HG03439 (cell line): ENCODE measurements around the gene RASD1.
A peak's percentile ranks its signal among the peaks of the same experiment; 100 is the strongest.

Experiments used
- ATAC-seq: cut with Tn5 transposase; IDR thresholded peaks from one replicate; pipeline ENCODE4 v1.9.1; 2021; ENCODE audit warnings: mild to moderate bottlenecking, moderate library complexity; ENCODE audit not compliant: unreplicated experiment

The RASD1 gene

DNA sequence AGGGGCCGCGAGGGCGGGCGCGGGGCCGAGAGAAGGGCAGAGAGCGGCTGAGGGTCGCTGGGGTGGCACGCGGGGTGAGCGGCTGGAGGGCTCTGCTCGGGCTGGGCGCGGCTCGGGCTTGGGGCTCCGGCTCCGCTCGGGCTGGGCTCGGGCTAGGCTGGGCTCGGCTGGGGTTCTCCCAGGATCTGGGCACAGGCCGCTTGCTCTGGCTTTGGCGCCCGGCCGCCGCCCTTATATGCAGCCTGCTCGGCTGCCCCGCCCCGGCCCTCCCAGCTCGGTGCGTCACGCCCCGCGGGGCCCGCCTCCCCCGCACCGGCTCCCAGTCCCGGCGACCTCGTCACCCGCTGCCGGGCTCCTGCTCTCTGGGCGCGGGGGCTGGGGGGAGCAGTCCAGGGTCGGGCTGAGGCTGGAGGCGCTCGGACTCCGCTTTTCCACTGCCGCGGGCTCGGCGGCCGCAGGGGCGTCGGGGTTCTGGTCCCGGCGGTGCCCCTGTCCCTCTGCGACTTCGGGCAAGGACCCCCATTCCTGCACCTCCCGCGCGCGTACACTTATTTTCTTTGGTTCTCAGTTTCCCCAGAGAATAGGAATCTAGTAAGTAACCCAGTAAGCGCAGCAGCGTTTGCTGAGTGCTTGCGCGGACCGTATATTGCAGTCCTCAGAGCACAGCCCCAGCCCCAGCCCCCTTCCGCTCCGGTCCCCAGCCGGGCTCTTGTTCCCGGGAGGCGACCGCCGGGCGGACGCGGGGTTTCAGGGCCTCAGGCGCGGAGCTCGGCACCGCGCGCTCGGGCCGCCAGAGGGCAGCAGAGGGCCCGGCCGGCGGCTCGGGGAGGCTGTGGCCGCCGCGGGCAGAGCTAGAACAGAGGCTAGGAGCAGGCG, at the start of gene RASD1:
Gene RASD1 (minus strand): TSS at position 207 of the 876 bp plus-strand sequence. CDS start 214 bp downstream, outside the sequence.
- peak; percentile 75 for ATAC-seq

- ATAC-seq: no peak
These were observed 49.8 kb upstream of the RASD1 start for GRCh38 chr17:17545984-17546383.

GRCh38 chr17:17545031-17545820, 49.0 kb upstream of the RASD1 start:
- ATAC-seq: no peak

- ATAC-seq: no peak
These were observed 46.9 kb upstream of the RASD1 start for GRCh38 chr17:17542906-17543635.

- no peak for ATAC-seq
These were observed 45.4 kb upstream of the RASD1 start for GRCh38 chr17:17541640-17542001.

GRCh38 chr17:17540935-17541639, 44.9 kb upstream of the RASD1 start:
- no peak for ATAC-seq

DNA sequence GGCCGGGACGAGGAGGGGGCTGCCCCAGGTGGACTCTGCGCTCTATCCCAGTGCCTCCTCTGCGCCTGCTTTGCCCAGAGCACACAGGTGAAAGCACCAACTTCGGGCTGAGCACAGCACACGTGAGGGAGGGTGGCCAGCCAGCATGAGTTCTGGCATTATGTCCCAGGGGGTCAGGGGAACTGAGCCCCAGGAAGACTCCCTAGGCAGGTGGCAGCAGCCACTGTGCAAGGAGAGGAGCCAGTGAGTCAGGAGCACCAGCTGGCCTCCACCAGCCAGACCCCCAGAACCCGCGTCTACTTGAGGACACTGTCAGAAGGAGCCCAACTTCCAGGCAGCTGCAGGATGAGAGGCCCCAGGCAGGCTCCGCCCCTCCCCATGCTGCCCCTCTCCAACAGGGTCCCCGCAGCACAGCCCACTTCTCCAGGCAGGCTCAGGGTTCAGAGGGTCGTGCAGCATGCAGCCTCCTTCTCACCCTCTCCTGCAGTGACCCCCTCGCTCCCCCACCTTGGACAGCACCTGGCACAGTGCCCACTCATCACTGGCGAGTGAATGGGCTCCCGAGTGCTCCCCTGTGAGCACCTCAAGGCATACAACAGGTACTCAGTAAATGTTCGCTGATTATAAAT, 44.2 kb upstream of the RASD1 start:
- ATAC-seq: no peak

DNA sequence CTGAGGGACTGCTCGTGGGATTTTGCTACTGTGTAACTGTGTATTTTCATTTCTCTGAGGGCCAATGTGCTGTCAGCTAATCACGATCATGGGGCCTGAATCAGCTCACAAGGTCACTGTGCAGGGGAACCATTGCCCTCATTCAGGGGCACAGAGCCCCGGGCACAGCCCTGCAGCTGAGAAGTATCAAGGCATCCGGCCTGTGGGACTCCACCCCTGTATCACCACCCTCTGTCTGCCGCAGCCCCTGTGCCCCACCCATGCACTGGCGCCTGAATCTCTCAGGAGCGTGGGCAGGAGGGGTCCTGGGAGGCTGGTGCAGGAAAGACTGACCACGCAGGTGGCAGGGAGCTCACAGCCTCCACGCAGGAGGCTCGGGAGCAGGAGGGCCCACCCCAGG, 43.4 kb upstream of the RASD1 start:
- ATAC-seq: no peak

DNA sequence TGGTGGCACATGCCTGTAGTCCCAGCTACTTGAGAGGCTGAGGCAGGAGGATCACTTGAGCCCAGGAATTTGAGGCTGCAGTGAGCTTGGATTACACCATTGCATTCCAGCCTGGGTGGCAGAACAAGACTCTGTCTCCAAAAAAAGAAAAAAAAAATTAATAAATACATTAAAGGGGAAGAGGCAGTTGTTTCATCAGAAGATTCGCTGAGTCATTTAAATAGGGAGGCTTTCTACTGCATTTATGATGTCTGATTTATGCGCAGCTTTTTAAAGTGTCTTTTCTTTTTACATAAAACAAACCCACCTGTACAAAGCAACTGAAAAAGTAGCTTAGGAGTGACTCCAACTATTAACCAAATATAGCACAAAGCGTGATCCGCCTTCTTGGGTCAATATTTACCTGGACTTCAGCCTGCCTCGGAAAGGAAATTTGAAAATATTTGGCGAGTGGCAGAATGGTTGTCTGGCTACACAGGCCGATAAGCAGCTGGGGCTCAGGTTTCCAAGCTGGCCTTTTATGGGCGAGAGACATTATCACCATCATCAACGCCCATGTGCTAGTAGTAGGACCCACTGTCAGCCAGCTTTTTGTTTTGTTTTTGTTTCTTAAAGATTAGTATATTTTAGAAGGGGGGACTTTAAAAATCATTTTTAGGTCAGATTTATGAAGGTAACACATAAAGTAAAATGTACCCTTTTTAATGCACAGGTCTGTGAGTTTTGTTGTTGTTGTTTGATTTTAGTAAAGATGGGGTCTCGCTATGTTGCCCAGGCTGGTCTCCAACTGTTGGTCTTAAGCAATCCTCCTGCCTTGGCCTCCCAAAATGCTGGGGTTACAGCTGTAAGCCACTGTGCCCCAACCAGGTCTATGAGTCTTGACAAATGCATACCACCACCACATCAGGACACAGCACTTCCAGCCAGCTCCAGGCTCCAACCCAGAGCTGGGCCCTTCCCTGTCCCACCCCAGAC, 42.5 kb upstream of the RASD1 start:
- ATAC-seq: no peak

DNA sequence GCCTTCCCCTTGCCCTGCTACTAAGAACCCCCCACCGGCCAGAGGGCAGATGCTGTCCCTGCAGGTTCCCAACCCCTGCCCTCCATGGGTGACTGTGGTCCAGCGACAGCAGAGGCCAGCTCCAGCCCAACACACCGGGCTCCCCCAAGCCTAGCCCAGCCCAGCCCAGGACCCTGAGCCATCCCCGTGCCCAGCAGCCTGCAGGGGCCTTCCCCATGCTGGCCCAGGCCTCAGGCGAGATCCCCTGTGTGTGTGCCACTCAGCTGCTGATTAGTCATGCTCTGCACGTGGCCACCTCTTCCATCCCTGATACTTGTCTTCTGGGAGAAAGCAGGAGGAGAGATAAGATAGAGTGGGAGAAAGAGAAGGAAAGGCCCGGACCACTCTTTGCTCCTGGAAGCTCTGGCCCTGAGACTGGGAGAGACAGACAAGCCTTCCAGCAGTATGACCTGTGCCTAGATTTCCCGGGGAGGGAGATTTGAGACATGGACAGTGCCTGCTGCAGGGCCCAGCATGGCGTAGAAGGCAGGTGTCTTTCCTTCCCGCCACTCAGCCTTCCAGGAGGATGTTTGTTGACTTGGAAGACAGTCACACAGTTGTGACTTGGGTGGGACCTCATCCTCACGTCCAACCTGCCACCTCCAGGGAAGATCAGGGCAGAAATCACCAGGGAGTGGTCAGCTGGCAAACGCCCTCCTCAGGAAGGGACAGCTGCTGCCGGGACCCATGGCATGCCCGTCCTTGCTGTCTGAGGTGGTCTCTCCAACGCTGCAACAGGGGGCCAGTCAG, 41.3 kb upstream of the RASD1 start:
- ATAC-seq: no peak

DNA sequence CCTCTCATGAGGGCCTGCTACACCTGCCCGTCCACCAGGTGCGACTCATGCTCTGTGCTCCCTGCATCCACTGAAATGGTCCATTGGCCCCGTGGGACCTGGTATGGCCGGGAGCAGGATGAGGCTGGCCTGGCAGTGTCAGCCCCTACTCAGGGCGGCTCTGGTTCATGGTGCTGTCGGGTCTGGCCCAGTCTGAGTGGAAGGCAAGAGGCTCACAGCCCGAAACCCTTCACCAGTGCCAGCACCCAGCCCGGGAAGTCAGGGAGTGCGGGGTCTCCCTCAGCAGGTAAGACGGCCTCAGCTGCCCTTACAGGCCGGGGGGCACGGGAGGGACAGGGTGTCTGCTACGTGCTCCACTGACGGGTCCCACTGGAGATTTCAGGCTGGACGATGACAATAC, 40.5 kb upstream of the RASD1 start:
- no peak for ATAC-seq

- no peak for ATAC-seq
These were observed 39.8 kb upstream of the RASD1 start for GRCh38 chr17:17535957-17536356.

- ATAC-seq: no peak
These were observed 37.8 kb upstream of the RASD1 start for GRCh38 chr17:17533901-17534441.

GRCh38 chr17:17532991-17533390, 36.8 kb upstream of the RASD1 start:
- no peak for ATAC-seq

DNA sequence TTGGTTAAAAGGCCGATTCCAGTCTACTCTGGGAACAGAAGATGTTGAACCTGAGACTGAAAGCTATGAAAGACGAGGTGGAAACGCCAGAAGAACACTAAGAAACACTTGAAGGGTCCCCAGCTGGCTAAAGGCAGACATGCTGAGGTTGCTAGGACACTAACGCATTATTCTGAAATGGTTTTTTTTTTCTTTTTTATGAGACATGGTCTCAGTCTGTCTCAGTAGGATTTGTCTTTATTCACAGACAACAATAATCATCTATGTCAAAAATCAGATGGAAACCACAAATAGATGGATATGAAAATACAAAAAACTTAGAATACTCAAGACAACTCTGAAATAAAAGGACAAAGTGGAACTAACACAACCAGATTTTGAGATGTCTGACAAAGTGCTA, 35.0 kb upstream of the RASD1 start:
- ATAC-seq: no peak

DNA sequence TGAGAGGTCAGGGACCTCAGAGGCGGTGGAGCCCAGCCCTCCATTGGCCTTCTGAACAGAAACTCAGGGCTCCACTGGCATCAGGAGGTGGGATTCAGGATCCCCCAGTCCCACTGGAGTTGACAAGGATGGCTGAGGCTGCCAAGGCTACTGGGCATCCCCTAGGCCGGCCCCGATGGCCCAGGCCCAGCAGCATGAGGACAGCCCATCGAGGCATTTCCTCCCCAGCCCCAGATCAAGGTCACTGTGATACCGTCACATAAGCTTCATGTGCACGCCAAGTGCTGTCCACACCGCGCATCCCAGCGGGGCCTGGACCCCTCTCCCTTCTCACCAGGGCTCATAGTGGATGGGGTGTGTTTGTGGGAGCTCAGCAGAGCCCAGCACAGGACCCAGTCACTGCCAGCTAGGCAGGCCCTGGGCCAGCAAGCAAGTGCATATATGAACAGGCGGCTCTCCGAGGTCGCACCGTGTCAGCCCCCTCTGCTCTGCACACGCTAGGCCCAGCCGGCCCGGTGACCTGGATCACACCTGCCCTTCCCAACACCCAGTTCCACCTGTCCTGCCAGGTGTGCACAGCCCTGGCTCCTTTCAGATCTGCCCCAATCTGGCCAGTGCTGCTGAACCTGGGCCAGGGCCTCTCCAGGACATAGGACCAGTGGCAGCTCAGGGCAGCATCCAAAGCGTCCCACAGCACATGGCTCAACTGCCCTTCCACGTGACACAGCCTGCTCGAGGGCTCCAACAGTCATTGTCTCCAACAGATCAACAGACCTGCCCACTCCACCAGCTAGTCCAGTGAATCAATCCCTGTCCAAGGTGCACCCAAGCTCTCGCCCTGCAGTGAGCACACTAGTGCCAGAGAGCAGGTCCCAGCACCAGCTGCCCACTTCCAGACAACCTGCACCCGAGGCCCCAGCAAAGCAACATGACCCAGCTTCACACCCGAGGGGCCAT, 32.8 kb upstream of the RASD1 start:
- no peak for ATAC-seq

GRCh38 chr17:17527956-17528500, 31.8 kb upstream of the RASD1 start:
- no peak for ATAC-seq
